Fibroblast of pulmonary artery (primary cell): ENCODE measurements around the gene GPX7.

Experiments used
- DNase-seq: peaks from one replicate; pipeline ENCODE4 v3.0.0-alpha.2; 2010; ENCODE audit warnings: low read depth
- H3K4me3 ChIP-seq: replicated peaks from 2 replicates; pipeline ENCODE4 v1.5.1; 2011; ENCODE audit warnings: low read depth, mild to moderate bottlenecking, control low read depth, low read length, moderate library complexity
- TF ChIP-seq, protein P1 (sequence below): IDR thresholded peaks from 2 replicates; pipeline ENCODE4 v1.5.1; 2011; ENCODE audit warnings: mild to moderate bottlenecking, control low read depth, low read length, inconsistent platforms; ENCODE audit errors: missing control alignments

Gene GPX7

DNA sequence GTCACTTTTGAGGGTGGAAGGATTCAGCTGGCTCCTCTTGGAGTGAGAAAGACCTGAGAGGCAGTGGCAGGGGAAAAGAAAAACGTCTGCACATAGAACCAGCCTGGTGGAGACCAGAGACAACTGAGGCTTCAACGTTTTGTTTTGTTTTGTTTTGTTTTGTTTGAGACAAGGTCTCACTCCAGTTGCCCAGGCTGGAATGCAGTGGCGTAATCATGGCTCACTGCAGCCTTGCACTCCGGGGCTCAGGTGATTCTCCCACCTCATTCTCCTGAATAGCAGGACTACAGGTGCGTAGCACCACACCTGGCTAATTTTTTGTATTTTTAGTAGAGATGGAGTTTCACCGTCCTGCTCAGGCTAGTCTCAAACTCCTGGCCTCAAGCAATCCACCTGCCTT, 43.1 kb downstream of the GPX7 start:
- TF ChIP-seq, protein P1, sequence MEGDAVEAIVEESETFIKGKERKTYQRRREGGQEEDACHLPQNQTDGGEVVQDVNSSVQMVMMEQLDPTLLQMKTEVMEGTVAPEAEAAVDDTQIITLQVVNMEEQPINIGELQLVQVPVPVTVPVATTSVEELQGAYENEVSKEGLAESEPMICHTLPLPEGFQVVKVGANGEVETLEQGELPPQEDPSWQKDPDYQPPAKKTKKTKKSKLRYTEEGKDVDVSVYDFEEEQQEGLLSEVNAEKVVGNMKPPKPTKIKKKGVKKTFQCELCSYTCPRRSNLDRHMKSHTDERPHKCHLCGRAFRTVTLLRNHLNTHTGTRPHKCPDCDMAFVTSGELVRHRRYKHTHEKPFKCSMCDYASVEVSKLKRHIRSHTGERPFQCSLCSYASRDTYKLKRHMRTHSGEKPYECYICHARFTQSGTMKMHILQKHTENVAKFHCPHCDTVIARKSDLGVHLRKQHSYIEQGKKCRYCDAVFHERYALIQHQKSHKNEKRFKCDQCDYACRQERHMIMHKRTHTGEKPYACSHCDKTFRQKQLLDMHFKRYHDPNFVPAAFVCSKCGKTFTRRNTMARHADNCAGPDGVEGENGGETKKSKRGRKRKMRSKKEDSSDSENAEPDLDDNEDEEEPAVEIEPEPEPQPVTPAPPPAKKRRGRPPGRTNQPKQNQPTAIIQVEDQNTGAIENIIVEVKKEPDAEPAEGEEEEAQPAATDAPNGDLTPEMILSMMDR = no peak
- no peak for DNase-seq
- no peak overlapping the region for H3K4me3 ChIP-seq

DNA sequence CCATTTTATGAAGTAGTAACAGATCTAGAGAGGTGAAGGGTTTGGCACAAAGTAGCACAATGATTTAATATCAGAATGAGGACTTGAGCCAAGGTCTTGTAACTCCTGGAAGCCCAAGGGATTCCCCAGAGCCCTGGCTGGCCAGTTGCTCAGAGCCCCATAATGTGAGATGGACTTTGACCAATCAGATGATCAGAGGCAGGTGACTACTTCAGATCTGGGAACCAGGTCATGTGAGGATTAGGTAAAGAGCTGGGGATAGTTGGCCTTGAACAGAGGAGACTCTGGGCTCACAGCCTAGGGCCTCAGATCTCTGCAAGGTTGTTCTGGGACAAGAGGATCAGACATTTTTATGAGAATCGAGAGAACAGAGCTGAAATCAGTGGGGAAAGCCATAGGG, 49.7 kb downstream of the GPX7 start:
- no peak for DNase-seq
- H3K4me3 ChIP-seq = no peak overlapping the region
- TF ChIP-seq, protein P1 = no peak

DNA sequence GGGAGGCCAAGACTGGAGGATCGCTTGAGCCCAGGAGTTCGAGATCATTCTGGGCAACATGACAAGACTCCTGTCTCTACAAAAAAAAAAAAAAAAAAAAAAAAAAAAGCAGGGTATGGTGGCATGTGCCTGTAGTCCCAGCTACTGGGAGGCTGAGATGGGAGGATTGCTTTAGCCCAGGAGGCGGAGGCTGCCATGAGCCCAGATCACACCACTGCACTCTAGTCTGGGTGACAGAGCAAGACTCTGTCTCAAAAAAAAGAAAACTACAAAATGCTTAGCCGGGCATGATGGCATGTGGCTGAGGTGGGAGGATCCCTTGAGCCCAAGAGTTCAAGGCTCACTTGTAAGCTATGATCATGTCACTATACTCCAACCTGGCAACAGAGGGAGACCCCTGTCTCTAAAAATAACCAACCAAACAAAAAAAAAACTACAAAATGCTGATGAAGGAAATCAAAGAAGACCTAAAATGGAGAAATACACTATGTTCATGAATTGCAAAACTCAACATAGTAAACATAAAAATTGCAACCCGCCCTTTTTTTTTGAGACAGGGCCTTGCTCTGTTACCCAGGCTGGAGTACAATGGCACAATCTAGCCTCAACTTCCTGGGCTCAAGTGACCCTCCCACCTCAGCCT, 51.2 kb downstream of the GPX7 start:
- TF ChIP-seq, protein P1 = no peak
- H3K4me3 ChIP-seq = no peak overlapping the region
- no peak for DNase-seq

- H3K4me3 ChIP-seq = no peak overlapping the region
- TF ChIP-seq, protein P1 = no peak
- DNase-seq = no peak
Observed at GRCh38 chr1:52654063-52654462, 51.9 kb downstream of the GPX7 start.

GRCh38 chr1:52657702-52658101, 55.5 kb downstream of the GPX7 start:
- DNase-seq = no peak
- TF ChIP-seq, protein P1 = no peak
- H3K4me3 ChIP-seq = no peak overlapping the region
